ENCODE measurements around the gene IDE.
"Not testable (repeated sequence)": the region's sequence is repeated elsewhere in the genome, so short reads cannot be mapped to it uniquely, and the experiment has no call there.

- not testable (repeated sequence) for TF ChIP-seq PATZ1 (CRISPR knock-in tag; IDR thresholded peaks at IDR 0.05; ENCODE audit: borderline replicate concordance); ISL1 (CRISPR knock-in tag; IDR thresholded peaks at IDR 0.05)
Measured at GRCh38 chr10:92454955-92455354, 118.9 kb downstream of the IDE start.

Data from SK-N-SH treated with all-trans-retinoic acid at 6 μM for 48 hours (cell line).